Loucy (cell line): ENCODE results near the gene SMO.

ENCODE experiments used
- EZH2phosphoT487 ChIP-seq: fragments of 200-600 bp; IDR thresholded peaks from 2 replicates; pipeline ENCODE4 v1.6.1; 2018; ENCODE audit warnings: antibody characterized with exemption, mild to moderate bottlenecking, moderate library complexity, borderline replicate concordance
- TF ChIP-seq, protein P1 (sequence below): fragments of 200-600 bp; sonication (generic); conservative IDR thresholded peaks from 2 replicates; pipeline ENCODE4 v1.5.1; 2014; ENCODE audit warnings: mild to moderate bottlenecking, antibody characterized with exemption, low read length

DNA sequence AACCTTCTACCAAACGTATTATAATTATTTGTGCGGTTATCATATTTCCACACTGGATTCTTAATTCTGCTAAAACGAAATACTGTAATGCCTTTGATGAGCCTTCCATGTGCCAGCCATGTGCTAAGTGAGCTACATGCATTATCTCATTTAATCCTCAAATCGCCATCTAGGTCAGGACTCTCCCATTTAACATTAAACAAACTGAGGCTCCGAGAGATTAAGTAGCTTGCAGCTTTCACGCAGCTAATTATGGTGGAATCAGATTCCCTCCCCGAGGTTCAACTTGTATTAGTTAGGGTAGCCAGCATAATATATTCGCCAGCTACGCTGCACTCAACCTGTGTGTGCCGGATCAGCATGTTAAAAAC is 44.7 kb upstream of the SMO start:
- TF ChIP-seq, protein P1, sequence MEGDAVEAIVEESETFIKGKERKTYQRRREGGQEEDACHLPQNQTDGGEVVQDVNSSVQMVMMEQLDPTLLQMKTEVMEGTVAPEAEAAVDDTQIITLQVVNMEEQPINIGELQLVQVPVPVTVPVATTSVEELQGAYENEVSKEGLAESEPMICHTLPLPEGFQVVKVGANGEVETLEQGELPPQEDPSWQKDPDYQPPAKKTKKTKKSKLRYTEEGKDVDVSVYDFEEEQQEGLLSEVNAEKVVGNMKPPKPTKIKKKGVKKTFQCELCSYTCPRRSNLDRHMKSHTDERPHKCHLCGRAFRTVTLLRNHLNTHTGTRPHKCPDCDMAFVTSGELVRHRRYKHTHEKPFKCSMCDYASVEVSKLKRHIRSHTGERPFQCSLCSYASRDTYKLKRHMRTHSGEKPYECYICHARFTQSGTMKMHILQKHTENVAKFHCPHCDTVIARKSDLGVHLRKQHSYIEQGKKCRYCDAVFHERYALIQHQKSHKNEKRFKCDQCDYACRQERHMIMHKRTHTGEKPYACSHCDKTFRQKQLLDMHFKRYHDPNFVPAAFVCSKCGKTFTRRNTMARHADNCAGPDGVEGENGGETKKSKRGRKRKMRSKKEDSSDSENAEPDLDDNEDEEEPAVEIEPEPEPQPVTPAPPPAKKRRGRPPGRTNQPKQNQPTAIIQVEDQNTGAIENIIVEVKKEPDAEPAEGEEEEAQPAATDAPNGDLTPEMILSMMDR = no peak
- TF ChIP-seq EZH2phosphoT487 = no peak
